ENCODE data around the gene ROBO4. TPM values are rescaled to one million over a fixed set of nuclear protein-coding genes. Genes with fewer than 3 reads are reported as not detected.

ROBO4 gene
- total and polyA plus RNA-seq, 2 donors (not counting 1 experiment from before 2014, with no cell fraction given), result not detected

GRCh38 chr11:124844664-124845079 lies 53.0 kb downstream of the ROBO4 start:
- Mint-ChIP-seq H3K27ac (no peak overlapping the region), H3K27me3 (peaks cover 82% of the 10 kb centered on the region), H3K4me1 (peaks cover 7% of the 10 kb centered on the region), H3K9me3 (ENCODE audit: insufficient read depth) (no peaks in the 10 kb centered on the region), H3K4me3 (no peak overlapping the region)
- Histone ChIP-seq H2AFZ (ENCODE audit: insufficient read depth, low read depth, low read length, poor library complexity, severe bottlenecking) (no peak overlapping the region), H3K9ac (ENCODE audit: low read length) (no peak overlapping the region), H3K4me1 (ENCODE audit: control insufficient read depth in 2 of 2, insufficient read depth in 2 of 2, low read length in 2 of 2) (peaks cover 4 to 21% of the 10 kb centered on the region in 2 donors), H3K36me3 (replicated peaks in 1 of 2; ENCODE audit: control extremely low read depth in 1 of 2, control insufficient read depth in 1 of 2, extremely low read depth in 1 of 2, insufficient read depth in 2 of 2, low read length in 1 of 2) (no peaks in the 10 kb centered on the region), H3K79me2 (ENCODE audit: control insufficient read depth, insufficient read depth, low read length) (no peaks in the 10 kb centered on the region), H3K27ac (ENCODE audit: low read length in 2 of 2) (no peak overlapping the region), H3K9me3 (ENCODE audit: control extremely low read depth in 1 of 3, control insufficient read depth in 2 of 3, insufficient read depth in 1 of 3, low read length in 2 of 3) (peaks cover 0 to 4% (median 0%) of the 10 kb centered on the region in 3 donors), H4K20me1 (ENCODE audit: control insufficient read depth, insufficient read depth, low read length, poor library complexity, severe bottlenecking) (no peaks in the 10 kb centered on the region), H3K4me2 (replicated peaks; ENCODE audit: low read depth, low read length, poor library complexity, severe bottlenecking) (no peak overlapping the region), H3K27me3 (replicated peaks in 1 of 4; ENCODE audit: control extremely low read depth in 1 of 4, control insufficient read depth in 3 of 4, insufficient read depth in 4 of 4, low read length in 3 of 4) (peaks cover 0 to 79% (median 64%) of the 10 kb centered on the region in 4 experiments), H3K4me3 (ENCODE audit: control extremely low read depth in 1 of 5, extremely low read depth in 1 of 5, insufficient read depth in 1 of 5, low read depth in 2 of 5, low read length in 4 of 5) (no peak overlapping the region)
- WGBS (ENCODE audit: insufficient coverage), result 8% methylated on average over 3 of the region's 8 CpGs
- no peak for TF ChIP-seq EZH2 (IDR thresholded peaks at IDR 0.05; ENCODE audit: borderline replicate concordance, insufficient read depth, low read depth, low read length, poor library complexity, severe bottlenecking)
- intact Hi-C loops (cut with micrococcal nuclease), result no loop called here
- peak; percentile 9 for DNase-seq
- ChIA-PET POLR2A (no interaction called here), CTCF (interaction anchor here (1.2 kb wide), 1 partner anchor 176 kb away, joined by 3 read pairs; no protein-coding TSS in a partner anchor)
- no peak for ATAC-seq (ENCODE audit: low read depth)

- WGBS (ENCODE audit: insufficient coverage), result 21% methylated on average over 6 of the region's 8 CpGs
- Mint-ChIP-seq H3K4me1 (peaks cover 10% of the 10 kb centered on the region), H3K4me3 (no peak overlapping the region), H3K9me3 (ENCODE audit: insufficient read depth) (no peaks in the 10 kb centered on the region), H3K27me3 (peaks cover 80% of the 10 kb centered on the region), H3K27ac (no peak overlapping the region)
- DNase-seq, result peak; percentile 13
- Histone ChIP-seq H3K27ac (ENCODE audit: low read length in 2 of 2) (no peak overlapping the region), H3K9ac (ENCODE audit: low read length) (no peak overlapping the region), H4K20me1 (ENCODE audit: control insufficient read depth, insufficient read depth, low read length, poor library complexity, severe bottlenecking) (no peaks in the 10 kb centered on the region), H3K4me1 (ENCODE audit: control insufficient read depth in 2 of 2, insufficient read depth in 2 of 2, low read length in 2 of 2) (peaks cover 14 to 33% of the 10 kb centered on the region in 2 donors), H3K4me3 (ENCODE audit: control extremely low read depth in 1 of 5, extremely low read depth in 1 of 5, insufficient read depth in 1 of 5, low read depth in 2 of 5, low read length in 4 of 5) (no peak overlapping the region), H3K36me3 (replicated peaks in 1 of 2; ENCODE audit: control extremely low read depth in 1 of 2, control insufficient read depth in 1 of 2, extremely low read depth in 1 of 2, insufficient read depth in 2 of 2, low read length in 1 of 2) (no peaks in the 10 kb centered on the region), H3K9me3 (ENCODE audit: control extremely low read depth in 1 of 3, control insufficient read depth in 2 of 3, insufficient read depth in 1 of 3, low read length in 2 of 3) (peaks cover 0 to 4% (median 0%) of the 10 kb centered on the region in 3 donors), H3K27me3 (replicated peaks in 1 of 4; ENCODE audit: control extremely low read depth in 1 of 4, control insufficient read depth in 3 of 4, insufficient read depth in 4 of 4, low read length in 3 of 4) (peaks cover 0 to 86% (median 70%) of the 10 kb centered on the region in 4 experiments), H3K4me2 (replicated peaks; ENCODE audit: low read depth, low read length, poor library complexity, severe bottlenecking) (no peak overlapping the region), H3K79me2 (ENCODE audit: control insufficient read depth, insufficient read depth, low read length) (no peaks in the 10 kb centered on the region), H2AFZ (ENCODE audit: insufficient read depth, low read depth, low read length, poor library complexity, severe bottlenecking) (no peak overlapping the region)
- ChIA-PET POLR2A (no interaction called here), CTCF (no interaction called here)
- TF ChIP-seq CTCF (IDR thresholded peaks at IDR 0.05) (no peak), EZH2 (IDR thresholded peaks at IDR 0.05; ENCODE audit: borderline replicate concordance, insufficient read depth, low read depth, low read length, poor library complexity, severe bottlenecking) (no peak)
- intact Hi-C loops (cut with micrococcal nuclease), result no loop called here
- no peak for ATAC-seq (ENCODE audit: low read depth)
Observed at GRCh38 chr11:124843616-124843910, 54.1 kb downstream of the ROBO4 start.
